NOMO-1 (cell line): ENCODE data around the gene MYBBP1A.
"Not testable (repeated sequence)": the region's sequence is repeated elsewhere in the genome, so short reads cannot be mapped to it uniquely, and the experiment has no call there.

Experiments
- DNase-seq, 2 experiments: peaks; one replicate each; lab custom pipeline; 2025; ENCODE audit not compliant: unreplicated experiment in 2 of 2; lab: John Stamatoyannopoulos, UW

MYBBP1A gene

DNA sequence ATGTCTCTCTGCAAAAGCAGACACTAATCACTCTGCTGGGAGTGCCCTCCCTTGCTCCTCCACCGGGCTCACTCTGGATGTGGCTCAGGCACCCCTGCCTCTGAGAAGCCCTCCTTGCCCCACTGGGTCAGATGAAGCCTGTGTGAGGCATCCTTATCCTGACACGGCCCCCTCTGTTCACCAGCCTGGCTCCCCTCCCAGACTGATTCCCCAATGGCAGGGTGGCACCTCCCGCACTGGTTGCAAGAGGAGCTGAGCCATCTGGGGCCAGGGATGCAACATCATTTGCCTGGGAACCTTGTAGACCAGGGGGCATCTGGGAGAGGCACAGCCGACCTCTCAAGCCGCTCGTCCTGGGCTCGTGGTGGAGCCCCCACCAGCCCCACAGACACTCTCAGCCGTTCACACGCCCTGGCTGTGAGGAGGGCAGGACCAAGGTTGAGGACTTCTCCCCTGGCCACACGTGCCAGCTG is 35.8 kb upstream of the MYBBP1A start:
- no peak for DNase-seq

DNA sequence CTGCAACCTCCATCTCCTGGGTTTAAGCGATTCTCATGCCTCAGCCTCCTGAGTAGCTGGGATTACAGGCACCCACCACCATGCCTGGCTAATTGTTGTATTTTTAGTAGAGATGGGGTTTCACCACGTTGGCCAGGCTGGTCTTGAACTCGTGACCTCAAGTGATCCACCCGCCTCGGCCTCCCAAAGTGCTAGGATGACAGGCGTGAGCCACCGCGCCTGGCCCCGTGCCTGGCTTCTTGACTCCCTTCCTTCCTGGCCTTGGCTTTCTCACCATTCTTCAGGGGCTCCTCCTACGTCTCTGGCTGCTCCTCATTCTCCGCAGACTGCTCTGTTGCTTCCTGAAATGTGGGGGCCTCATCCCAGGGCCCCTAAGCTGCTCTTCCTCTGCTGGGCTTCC is 34.9 kb upstream of the MYBBP1A start:
- DNase-seq = not testable (repeated sequence)

DNA sequence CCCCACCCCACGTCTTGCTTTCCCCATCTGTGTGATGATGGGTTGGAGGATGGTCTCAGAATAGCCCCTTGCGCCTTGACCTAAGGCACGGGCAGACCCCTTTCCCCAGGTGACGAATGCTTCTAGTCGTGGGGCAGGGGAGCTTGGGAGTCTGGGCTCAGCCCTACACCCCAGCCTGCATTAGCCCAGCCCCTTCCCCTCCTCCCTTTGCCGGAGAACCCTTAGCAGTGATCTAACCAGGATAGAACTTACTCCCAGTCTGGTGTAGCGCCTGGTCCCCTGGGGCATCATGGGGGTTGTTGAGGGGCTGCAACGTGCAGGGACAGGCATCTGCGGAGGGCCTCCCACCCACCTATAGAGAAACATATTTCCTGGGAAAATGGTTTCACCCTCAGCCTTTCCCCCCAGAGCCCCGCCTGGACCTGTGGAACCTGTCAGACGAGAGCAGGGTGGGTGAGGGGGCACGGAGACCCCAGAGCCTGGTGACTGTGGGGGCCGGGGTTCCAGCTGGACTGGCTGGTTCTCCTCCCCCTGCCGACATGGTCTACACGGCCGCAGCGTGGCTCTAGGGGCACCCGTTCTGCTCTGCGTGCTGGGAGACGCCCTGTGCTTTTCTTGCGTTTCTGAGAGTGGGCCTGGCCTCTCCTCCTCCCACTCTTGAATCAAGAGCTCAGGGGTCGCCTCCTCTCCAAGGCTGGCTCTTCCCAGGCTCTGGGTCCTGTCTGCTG is 33.9 kb upstream of the MYBBP1A start:
- no peak for DNase-seq

DNA sequence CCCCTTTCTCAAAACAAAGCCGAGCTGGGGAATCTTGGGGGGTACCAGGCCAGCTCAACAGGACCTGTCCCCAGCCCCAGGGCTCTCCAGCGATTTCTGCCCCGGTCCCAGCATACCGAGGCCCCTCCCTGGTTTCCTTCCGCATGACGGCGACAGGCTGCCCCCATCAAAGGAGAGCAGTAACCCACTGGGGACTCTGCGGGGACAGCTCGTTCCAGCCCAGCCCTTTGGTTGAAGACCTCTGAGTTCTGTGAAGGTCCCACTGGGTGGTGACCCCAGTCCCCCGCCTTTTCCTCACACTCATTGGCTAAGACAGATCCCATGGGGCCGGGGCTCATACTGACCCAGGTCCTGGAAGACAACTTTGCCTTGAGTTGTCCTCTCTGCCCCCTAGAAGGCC is 33.2 kb upstream of the MYBBP1A start:
- DNase-seq = no peak

DNA sequence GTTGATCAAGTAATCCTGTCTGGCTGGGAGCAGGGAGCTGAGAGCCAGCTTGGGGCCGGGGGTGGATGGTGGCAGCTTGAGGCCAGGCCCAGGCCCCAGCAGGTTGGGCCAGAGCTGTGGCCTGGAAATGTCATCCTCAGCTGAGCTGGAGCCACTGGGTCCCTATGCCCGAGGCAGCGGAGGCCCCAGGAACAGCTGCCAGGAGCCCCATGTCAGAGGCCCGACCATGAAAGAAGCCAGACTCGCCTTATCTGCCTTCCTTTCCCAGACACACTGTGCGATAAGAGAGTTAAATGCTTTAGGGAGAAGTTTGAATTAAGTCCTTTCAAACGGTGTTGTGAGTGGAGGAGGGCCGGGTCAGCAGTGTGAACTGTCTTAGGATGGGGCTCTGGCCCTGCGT is 32.6 kb upstream of the MYBBP1A start:
- DNase-seq = no peak

DNA sequence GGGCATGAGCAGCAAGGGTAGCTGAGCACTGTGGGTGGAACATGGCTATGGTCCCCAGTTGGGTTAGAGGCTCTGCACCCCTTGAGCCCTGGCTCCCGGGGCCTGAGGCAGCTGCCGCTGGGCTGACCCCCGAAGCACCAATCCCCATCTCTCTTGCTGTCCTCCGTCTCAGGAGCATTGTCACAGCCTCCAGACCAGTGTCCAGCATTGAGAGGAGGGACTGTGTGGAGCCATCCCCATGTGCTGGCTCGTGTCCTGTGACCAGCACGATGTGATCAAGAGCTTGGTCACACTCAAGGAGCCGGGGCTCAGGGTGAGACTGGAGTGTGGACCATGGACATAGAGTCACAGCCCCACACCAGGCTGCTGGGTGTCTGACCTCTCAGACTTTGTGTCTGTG is 32.0 kb upstream of the MYBBP1A start:
- DNase-seq = no peak

DNA sequence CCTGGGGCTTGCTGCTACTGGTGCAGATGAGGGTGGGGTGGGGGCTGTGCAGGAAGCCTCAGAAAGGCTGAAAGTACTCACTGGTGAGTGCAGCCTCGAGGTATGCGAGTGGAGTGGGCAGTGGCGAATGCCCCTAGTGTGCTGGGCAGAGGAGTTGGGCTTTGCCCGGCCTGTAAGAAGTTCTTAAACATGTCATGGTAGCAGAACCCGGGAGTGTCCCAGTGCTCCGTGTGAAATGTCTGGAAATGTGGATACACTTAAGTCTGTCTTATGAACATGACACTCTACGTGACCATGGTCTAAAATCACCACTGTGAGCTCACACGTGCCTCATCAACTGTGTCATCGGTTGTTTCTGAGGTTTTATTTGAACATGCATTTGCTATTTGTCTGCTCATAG is 30.9 kb upstream of the MYBBP1A start:
- no peak for DNase-seq

DNA sequence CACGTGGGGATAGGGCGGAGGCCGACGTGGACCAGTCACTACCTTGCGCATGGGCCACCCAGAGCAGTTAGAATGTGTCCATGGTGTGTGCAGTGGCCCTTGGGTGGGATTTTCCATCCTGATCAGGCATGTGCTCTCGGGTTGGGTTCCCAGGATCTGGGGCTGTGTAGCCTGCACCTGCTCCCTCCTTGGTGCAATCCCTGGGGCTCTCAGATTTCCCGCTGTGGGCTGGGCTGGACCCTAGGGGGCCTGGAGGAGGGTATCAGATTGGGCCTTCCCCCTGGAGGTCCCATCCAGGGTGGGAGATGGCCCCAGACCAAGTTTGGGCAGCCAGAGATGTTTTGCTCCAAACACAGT is 30.4 kb upstream of the MYBBP1A start:
- DNase-seq = no peak

DNA sequence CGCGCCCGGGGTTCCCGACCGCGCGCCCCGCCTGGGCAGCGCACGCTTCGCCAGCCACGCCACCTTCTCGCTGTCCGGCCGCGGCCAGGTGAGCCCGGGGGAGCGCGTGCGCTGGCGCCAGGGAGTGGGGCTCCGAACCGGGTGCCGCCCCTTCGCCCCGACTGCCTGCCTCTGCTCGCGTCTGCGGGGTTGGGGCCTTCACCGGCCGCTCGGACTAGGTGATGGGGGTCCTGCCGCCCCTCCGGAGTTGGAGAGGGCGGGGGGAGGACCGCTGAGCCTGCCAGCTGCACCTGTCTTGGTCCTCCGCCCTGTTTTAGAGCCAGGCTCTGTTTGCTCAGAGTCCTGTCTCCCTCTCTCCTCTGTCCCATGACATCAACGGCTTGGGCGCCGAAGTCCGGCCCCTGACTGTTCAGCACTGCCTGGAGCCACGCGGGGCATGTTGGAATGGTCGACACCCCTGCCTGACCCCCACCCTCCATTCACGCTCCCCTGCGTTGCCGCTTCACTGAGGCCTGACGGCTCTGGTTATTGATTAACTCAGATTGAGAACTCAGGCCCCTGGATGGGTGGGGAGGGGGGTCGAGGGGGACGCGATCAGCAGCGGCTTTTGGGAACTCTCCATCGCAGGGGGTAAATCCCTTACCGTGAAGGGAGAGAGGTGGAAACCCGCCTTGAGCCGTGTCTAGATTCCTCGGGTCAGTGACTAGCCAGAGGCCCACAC is 29.9 kb upstream of the MYBBP1A start:
- no peak for DNase-seq

DNA sequence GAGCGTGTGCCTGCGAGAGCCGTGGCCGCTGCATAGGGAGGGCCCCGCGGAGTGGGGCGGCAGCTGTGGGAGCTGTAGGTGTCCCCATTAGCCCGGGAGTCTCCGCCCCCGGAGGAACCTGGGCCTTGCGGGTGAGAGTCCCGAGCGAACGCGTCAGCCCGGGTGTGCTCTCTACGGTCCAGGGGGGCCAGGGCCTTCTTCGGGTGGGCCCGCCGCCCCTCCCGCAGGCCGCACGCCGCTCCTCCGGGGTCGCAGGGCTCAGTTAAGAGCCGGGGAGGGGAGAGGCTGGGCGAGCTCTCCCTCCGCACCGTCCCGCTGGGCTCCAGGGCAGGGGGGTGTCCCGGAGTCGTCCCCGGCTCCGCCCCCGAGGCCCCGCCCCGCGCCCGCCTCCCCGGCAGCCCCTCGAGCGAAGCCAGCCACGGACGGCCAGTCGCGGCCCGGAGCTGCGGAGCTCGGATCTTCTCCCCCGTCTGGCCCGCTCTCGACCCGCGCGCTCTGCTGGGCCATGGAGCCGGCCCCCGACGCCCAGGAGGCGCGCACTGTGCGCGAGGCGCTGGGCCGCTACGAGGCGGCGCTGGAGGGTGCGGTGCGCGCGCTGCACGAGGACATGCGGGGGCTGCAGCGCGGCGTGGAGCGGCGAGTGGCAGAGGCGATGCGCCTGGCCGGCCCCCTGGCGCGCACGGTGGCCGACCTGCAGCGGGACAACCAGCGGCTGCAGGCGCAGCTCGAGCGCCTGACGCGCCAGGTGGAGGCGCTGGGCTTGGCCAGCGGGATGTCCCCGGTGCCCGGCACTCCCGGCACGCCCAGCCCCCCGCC is 29.1 kb upstream of the MYBBP1A start, which contains the start of gene SMTNL2:
SMTNL2 (plus strand) TSS at position 429 of the 816 bp plus-strand sequence; CDS start at position 506, 77 bp downstream.
- no peak for DNase-seq

DNA sequence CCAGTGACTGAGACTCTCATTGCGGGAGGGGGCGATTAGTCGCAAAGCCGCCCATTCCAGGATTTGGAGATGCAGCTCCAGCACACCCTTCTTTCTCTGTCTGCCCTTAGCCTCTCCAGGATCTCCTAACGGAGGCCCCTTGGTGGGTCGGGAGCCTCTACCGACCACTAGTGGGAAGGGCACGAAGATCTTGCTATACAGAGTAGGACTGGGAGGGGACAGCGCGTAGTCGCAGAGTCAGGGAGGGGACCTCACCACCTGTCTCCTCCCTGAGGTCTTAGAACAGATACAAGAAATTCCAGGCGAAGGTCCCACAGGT is 28.6 kb upstream of the MYBBP1A start:
- no peak for DNase-seq

DNA sequence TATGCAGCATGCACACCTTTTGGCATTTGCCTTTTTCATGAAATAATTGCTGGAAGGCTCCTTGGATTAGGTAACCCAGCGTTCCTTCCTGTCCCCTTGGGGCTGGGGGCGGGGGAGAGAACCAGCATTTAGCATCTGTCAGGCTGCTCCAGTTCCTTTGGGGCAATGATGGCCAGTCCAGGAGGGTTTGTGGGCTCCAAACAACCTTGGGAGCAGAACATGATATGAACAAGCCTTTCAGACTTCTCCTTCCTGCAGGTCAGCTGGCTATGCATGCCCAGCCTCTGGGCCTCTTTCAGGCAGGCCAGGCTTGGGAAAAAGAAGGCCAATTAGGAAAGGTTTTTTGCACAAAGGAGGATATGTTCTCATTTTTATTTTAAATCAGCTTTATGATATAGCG is 28.0 kb upstream of the MYBBP1A start:
- DNase-seq = no peak

DNA sequence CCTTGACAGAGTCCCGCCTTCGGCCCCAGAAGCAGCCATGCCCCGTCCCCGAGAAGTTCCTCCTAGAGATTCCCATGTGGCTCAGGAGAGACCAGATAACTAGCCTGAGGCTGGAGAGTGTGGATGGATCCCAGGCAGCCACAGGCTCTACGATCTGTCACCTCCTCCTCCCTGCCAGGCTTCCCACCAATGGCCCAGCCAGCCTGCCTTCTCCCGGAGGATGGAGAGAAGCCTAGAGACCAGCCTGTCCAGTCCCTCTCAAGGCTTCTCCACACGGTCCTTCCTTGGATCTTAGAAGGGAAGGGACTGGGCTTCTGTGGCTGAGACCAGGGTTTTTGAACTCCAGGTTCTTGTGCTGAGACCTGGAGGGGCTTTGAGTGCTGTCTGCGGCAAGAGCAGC is 27.5 kb upstream of the MYBBP1A start:
- no peak for DNase-seq

DNA sequence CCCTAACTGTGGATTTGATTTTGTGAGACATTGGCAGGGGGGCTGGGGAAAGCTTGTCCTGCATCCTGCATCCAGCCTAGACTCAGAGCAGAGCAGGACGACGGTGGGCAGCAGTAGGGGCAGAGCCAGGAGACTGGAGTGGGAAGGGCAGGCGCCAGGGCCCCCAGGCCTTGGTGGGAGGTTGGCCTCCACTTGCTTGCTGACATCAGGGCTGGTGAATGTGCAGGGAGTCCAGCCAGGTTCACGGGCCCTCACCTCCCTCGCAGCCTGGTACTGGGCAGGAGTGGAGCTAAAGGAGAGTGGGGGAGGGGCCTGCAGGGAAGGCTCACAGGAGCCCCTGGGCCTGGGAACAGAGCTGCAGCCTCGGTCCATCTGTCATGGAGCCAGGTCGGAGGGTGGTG is 26.9 kb upstream of the MYBBP1A start:
- no peak for DNase-seq

DNA sequence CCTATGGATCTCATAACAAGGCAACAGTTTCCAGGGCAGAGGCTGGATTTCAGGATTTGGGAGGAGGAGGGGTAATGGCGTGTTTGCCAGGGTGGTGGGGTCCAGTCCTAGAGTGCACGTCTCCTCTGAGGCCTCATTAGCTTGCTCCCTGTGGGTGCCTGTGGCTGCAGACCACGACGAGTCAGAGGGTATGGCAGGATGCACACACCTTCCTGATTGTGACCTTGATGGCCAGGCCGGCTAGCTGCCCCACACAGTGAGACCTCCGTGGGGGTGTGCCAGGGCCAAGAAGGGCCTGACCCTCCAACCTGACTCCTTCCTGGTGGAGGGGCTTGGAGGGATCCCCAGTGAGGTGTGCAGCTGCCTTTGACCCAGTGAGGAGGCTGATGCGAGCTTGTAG is 25.1 kb upstream of the MYBBP1A start:
- no peak for DNase-seq

DNA sequence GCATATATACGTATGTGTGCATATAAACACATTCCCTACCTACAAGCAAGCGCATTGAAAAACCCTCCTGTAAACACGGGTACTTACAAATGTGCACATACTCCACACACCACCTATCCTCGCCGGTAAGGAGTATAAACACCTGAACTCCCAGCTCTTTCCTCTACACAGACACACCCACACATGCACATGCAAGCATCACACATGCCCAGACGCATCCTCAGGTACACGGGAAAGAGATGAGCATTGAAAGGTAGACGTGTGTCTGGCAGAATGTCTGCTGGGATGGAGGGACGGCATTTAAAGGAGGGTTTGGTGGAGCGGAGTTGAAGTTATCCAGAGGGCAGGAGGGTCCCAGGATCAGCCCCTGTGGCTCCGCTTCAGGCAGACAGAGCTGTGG is 24.5 kb upstream of the MYBBP1A start:
- no peak for DNase-seq

DNA sequence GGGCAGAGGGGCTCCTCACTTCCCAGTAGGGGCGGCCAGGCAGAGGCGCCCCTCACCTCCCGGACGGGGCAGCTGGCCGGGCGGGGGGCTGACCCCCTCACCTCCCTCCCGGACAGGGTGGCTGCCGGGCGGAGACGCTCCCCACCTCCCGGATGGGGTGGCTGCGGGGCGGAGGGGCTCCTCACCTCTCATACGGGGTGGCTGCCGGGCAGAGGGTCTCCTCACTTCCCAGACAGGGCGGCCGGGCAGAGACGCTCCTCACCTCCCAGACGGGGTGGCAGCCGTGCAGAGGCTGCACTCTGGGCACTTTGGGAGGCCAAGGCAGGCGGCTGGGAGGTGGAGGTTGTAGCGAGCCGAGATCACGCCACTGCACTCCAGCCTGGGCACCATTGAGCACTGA is 23.2 kb upstream of the MYBBP1A start:
- DNase-seq = not testable (repeated sequence)

DNA sequence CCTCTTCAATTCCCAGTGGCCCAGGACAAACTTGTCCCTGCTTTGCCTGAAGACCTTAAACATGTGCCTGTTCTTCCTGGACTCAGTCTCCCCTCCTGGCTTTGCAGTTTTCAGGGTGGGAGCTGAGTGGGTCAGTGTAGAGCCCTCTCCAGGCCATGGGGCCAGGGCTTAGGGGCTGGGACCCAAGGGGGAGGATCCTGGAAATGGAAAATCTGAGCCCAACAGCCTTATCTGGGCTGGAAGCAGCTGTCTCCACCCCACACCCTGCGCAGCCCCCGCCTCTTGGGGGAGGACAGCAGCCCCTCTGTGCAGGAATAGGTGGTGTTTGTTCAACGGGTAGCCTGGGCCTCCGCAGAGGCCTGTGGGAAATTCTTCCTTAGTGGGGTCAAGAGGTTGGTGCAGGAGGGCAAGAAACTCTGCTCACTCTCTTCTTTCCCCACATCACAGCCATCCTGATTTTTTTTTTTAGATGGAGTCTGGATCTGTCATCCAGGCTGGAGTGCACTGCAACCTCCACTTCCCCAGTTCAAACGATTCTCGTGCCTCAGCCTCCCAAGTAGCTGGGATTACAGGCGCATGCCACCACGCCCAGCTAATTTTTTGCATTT is 22.3 kb upstream of the MYBBP1A start:
- no peak for DNase-seq

DNA sequence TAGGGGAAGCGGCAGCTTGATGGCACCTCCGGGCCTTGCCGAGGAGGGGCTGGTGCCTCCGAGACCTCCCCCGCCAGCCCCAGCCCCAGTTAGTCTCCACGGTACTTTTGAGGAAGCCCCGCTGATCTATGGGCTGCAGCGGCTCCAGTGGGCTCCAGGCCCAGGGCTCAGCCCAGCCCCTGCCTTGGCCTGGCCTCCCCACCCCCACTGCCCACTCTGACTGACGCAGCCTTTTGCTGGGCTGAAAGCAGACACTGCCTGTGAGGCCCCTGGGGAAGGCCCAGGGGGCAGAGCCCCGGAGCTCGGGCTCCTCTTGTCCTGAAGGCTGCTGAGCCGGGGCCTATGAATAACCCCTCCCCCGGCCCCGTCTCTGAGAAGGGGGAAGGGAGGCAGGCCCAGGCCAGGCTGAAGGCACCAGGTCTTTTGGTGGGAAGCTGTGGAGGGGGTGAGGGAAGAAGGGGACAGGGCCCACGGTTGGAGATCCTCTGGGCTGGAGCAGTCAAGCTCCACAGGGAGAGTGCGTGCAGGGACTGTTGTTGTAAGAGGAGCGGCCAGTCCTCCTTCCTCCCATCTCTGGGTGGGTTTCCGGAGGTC is 21.6 kb upstream of the MYBBP1A start:
- DNase-seq = no peak

DNA sequence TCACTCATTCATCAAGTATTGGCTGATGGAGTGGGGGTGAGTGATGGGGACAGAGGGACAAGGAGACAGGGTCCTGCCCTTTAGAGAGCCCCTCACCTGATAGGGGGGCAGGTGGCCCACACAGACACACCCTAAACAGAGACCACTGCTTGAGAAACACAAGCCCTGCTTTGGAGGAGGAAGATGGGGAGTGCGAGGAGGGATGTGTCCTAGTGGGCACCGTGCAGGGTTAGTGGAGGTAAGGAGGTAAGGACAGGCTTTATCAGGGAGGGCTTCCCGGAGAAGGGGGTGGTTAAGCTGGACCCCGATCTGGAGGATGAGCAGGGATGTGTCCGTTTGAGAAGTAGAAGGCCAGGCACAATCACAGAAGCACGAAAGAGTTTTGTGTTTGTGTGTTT is 21.0 kb upstream of the MYBBP1A start:
- no peak for DNase-seq
